GM12878 (cell line): ENCODE data around the gene UNC80. TPM values are rescaled to one million over a fixed set of nuclear protein-coding genes. Genes with fewer than 3 reads are reported as not detected.

Experiments
- ATAC-seq: fragments of 200-7000 bp; cut with Tn5 transposase; 3 replicates; pipeline ENCODE4 v1.9.1; 2020; ENCODE audit warnings: mild to moderate bottlenecking, moderate library complexity
- BruUV-seq: library from RNA; stranded (reverse); fragments of 400-500 nt; replicated peaks from 2 replicates; lab custom pipeline; 2021; lab: Mats Ljungman, UMichigan
- CTCF ChIA-PET: fragments of 300-600 bp; sonication (Branson Sonifier 250); formaldehyde crosslinking; extraction: SDS; loops from one replicate; lab custom pipeline; 2021; ENCODE audit warnings: inconsistent platforms; lab: Yijun Ruan, JAX
- POLR2A ChIA-PET: fragments of 350-600 bp; formaldehyde crosslinking; extraction: SDS; loops from one replicate; lab custom pipeline; 2021; ENCODE audit warnings: inconsistent platforms; lab: Charles Lee
- RAD21 ChIA-PET: fragments of 300-600 bp; sonication (Branson Sonifier 250); formaldehyde crosslinking; loops from one replicate; lab custom pipeline; 2023; ENCODE audit warnings: antibody characterized with exemption; ENCODE audit not compliant: unreplicated experiment; lab: Charles Lee
- SMC1A ChIA-PET: fragments of 300-600 bp; sonication (Branson Sonifier 250); formaldehyde crosslinking; loops from one replicate; lab custom pipeline; 2023; ENCODE audit not compliant: unreplicated experiment, uncharacterized antibody; lab: Charles Lee
- DNase-seq: peaks from one replicate; pipeline ENCODE4 v3.0.0-alpha.2; 2011; ENCODE audit warnings: low read depth, low spot score
- FAIRE-seq: peaks from 3 replicates; lab custom pipeline; 2011; peaks lifted over from hg19 to GRCh38; lab: Jason Lieb, UNC
- H2AFZ ChIP-seq: 2 replicates; pipeline ENCODE4 v1.6.0; 2011; ENCODE audit warnings: low read depth, low read length, control low read depth; ENCODE audit not compliant: control insufficient read depth
- H3K27ac ChIP-seq: 2 replicates; pipeline ENCODE4 v1.5.1; 2011; ENCODE audit warnings: control low read depth; ENCODE audit not compliant: control insufficient read depth, insufficient read depth
- H3K27me3 ChIP-seq, 2 experiments: replicated peaks in 1 of 2; 2 replicates each; pipeline versions ENCODE4 v1.6.0 to v1.6.1; 2011; ENCODE audit warnings: low read length in 1 of 2; ENCODE audit not compliant: control insufficient read depth in 2 of 2, insufficient read depth in 2 of 2
- H3K36me3 ChIP-seq, 2 experiments: 2 replicates each; pipeline ENCODE4 v1.5.1; 2011; ENCODE audit warnings: low read length in 1 of 2; ENCODE audit not compliant: control insufficient read depth in 2 of 2, insufficient read depth in 2 of 2
- H3K4me1 ChIP-seq: 2 replicates; pipeline ENCODE4 v1.6.1; 2011; ENCODE audit warnings: mild to moderate bottlenecking, low read length, moderate library complexity, mixed read lengths; ENCODE audit not compliant: control insufficient read depth, insufficient read depth
- H3K4me2 ChIP-seq: 2 replicates; pipeline ENCODE4 v1.6.0; 2011; ENCODE audit warnings: control low read depth; ENCODE audit not compliant: control insufficient read depth, insufficient read depth
- H3K4me3 ChIP-seq: fragments of 200-600 bp; sonication (generic); 2 replicates; pipeline ENCODE4 v1.5.1; 2016
- H3K79me2 ChIP-seq: 2 replicates; pipeline ENCODE4 v1.6.0; 2011; ENCODE audit warnings: low read length; ENCODE audit not compliant: control insufficient read depth, insufficient read depth
- H3K9ac ChIP-seq: 2 replicates; pipeline ENCODE4 v1.8.0; 2011; ENCODE audit warnings: low read length, control low read depth, mixed read lengths; ENCODE audit not compliant: control insufficient read depth, insufficient read depth
- H3K9me3 ChIP-seq: replicated peaks from 3 replicates; pipeline ENCODE4 v1.5.1; 2011; ENCODE audit warnings: mild to moderate bottlenecking, low read length; ENCODE audit not compliant: control insufficient read depth, insufficient read depth
- H4K20me1 ChIP-seq: 2 replicates; pipeline ENCODE4 v1.6.0; 2011; ENCODE audit not compliant: control insufficient read depth, insufficient read depth
- CHD2 ChIP-seq: IDR thresholded peaks from 2 replicates; pipeline ENCODE4 v1.6.1; 2011; ENCODE audit warnings: low read depth, low read length, improper control_type of control experiment, borderline replicate concordance
- CHD4 ChIP-seq: fragments of 200-600 bp; sonication (generic); IDR thresholded peaks from 2 replicates; pipeline ENCODE4 v1.6.1; 2016; ENCODE audit warnings: mild to moderate bottlenecking
- CREM ChIP-seq: IDR thresholded peaks from 2 replicates; pipeline ENCODE4 v1.6.1; 2014; ENCODE audit warnings: antibody characterized with exemption, low read depth
- CUX1 ChIP-seq: IDR thresholded peaks from 2 replicates; pipeline ENCODE4 v1.6.1; 2012; ENCODE audit warnings: improper control_type of control experiment, low read depth, low read length; ENCODE audit not compliant: insufficient replicate concordance
- ETV6 ChIP-seq, 2 experiments: fragments of 450-650 bp in 1 of 2; IDR thresholded peaks in 1 of 2; conservative IDR thresholded peaks in 1 of 2; 2 replicates each; pipeline ENCODE4 v1.6.1; 2014; ENCODE audit warnings: antibody characterized with exemption in 1 of 2, borderline replicate concordance in 1 of 2, low read depth in 1 of 2, mild to moderate bottlenecking in 1 of 2, moderate library complexity in 1 of 2
- KAT2A ChIP-seq: conservative IDR thresholded peaks from 2 replicates; pipeline ENCODE4 v1.6.1; 2011; ENCODE audit warnings: low read depth, low read length; ENCODE audit not compliant: control insufficient read depth
- MYC ChIP-seq: IDR thresholded peaks from 2 replicates; pipeline ENCODE4 v1.6.1; 2011; ENCODE audit warnings: mild to moderate bottlenecking, low read length, moderate library complexity, inconsistent platforms; ENCODE audit not compliant: insufficient read depth, insufficient replicate concordance, insufficient read length, severe bottlenecking
- NR2C1 ChIP-seq: fragments of 450-650 bp; IDR thresholded peaks from 2 replicates; pipeline ENCODE4 v1.6.1; 2017; ENCODE audit warnings: antibody characterized with exemption, mild to moderate bottlenecking, moderate library complexity
- NR2C2 ChIP-seq: IDR thresholded peaks from 2 replicates; pipeline ENCODE4 v1.6.1; 2011; ENCODE audit warnings: borderline replicate concordance, low read depth; ENCODE audit not compliant: control insufficient read depth, insufficient read length
- PAX5 ChIP-seq: IDR thresholded peaks from 2 replicates; pipeline ENCODE4 v1.6.1; 2011; ENCODE audit warnings: low read depth, low read length, borderline replicate concordance
- RBBP5 ChIP-seq: fragments of 200-600 bp; sonication (generic); conservative IDR thresholded peaks from 2 replicates; pipeline ENCODE4 v1.6.1; 2016
- SMAD5 ChIP-seq: IDR thresholded peaks from 2 replicates; pipeline ENCODE4 v1.6.1; 2016; ENCODE audit warnings: antibody characterized with exemption, low read depth
- SUPT20H ChIP-seq: IDR thresholded peaks from 2 replicates; pipeline ENCODE4 v1.6.1; 2011; ENCODE audit warnings: low read depth, mild to moderate bottlenecking, low read length, moderate library complexity, borderline replicate concordance; ENCODE audit not compliant: control insufficient read depth
- TCF7 ChIP-seq: IDR thresholded peaks from 2 replicates; pipeline ENCODE4 v1.6.1; 2014; ENCODE audit warnings: antibody characterized with exemption, borderline replicate concordance
- WRNIP1 ChIP-seq: IDR thresholded peaks from 2 replicates; pipeline ENCODE4 v1.6.1; 2011; ENCODE audit warnings: low read depth, low read length, improper control_type of control experiment, borderline replicate concordance
- ZBED1 ChIP-seq: IDR thresholded peaks from 2 replicates; pipeline ENCODE4 v1.6.1; 2016; ENCODE audit warnings: borderline replicate concordance
- ZBTB11 ChIP-seq: fragments of 450-650 bp; formaldehyde crosslinking; IDR thresholded peaks from 2 replicates; pipeline ENCODE4 v1.5.0; 2022; ENCODE audit warnings: mild to moderate bottlenecking, missing genetic modification characterization
- in situ Hi-C: fragments of 300-500 bp; cut with MboI; formaldehyde crosslinking; loops from 9 replicates; pipeline ENCODE4 v1.14.3; 2018; ENCODE audit warnings: mixed read lengths
- intact Hi-C: fragments of 100-400 bp; cut with micrococcal nuclease; formaldehyde crosslinking; loops from one replicate; pipeline ENCODE4 v1.14.2; 2022; ENCODE audit not compliant: unreplicated experiment
- polyA plus RNA-seq, 11 experiments: library from polyadenylated mRNA; depleted of rRNA in 4 of 11; unstranded in 6 of 11; stranded (reverse) in 5 of 11; fragments of >200 nt; fragmentation: Nextera tagmentation in 4 of 11; fragmentation: Illumina TruSeq in 1 of 11; extraction: Ambion mirVana in 4 of 11; extraction: Trizol in 1 of 11; gene quantifications; 1 replicate in 1 of 11; 2 replicates in 10 of 11; pipeline versions ENCODE4 v1.2.1 to v1.2.3, GENCODE V29; 2011 to 2016; ENCODE audit warnings: inconsistent platforms in 2 of 11, missing spikeins in 2 of 11, low read depth in 1 of 11
- total RNA-seq, 4 experiments: library from RNA; depleted of rRNA in 3 of 4; stranded (reverse); fragments of >200 nt in 3 of 4; fragmentation: Illumina TruSeq in 1 of 4; extraction: Trizol in 1 of 4; gene quantifications; 2 replicates each; pipeline versions ENCODE4 v1.2.1 to v1.2.3, GENCODE V29; 2013 to 2021

The UNC80 gene
- total and polyA plus RNA-seq, 10 of the 15 experiments (the other 5 are each of a cell fraction or from before 2014, with no cell fraction given): not detected

GRCh38 chr2:209757163-209757562, 14.5 kb upstream of the UNC80 start:
- DNase-seq: no peak
- no peaks in the 10 kb centered on the region for H3K4me1 ChIP-seq
- H3K27me3 ChIP-seq: no peaks in the 10 kb centered on the region; a peak in 1 of 4 replicates
- in situ Hi-C loops: no loop called here
- H3K36me3 ChIP-seq: no peaks in the 10 kb centered on the region
- TF ChIP-seq ETV6 (conservative IDR thresholded peaks at IDR 0.05 in 1 of 2, IDR thresholded peaks at IDR 0.05 in 1 of 2; ENCODE audit: borderline replicate concordance in 1 of 2, low read depth in 1 of 2): no peak
- no peak for TF ChIP-seq NR2C2
- TF ChIP-seq ZBTB11 (CRISPR knock-in tag): no peak
- TF ChIP-seq CHD2: no peak
- TF ChIP-seq NR2C1: no peak
- no peak for TF ChIP-seq CUX1
- TF ChIP-seq KAT2A: no peak
- no peak for TF ChIP-seq WRNIP1
- no peak for TF ChIP-seq TCF7
- no peak for TF ChIP-seq CHD4
- no peak for TF ChIP-seq MYC
- no peak for TF ChIP-seq RBBP5
- TF ChIP-seq ZBED1: no peak
- TF ChIP-seq SMAD5: no peak
- TF ChIP-seq PAX5: no peak
- TF ChIP-seq CREM: no peak
- no peak for TF ChIP-seq SUPT20H
- CTCF ChIA-PET: no interaction called here
- RAD21 ChIA-PET: interaction anchor here (0.6 kb wide), 1 partner anchor 176 kb away, joined by 3 read pairs; no protein-coding TSS in a partner anchor
- no peak overlapping the region for H3K4me2 ChIP-seq
- POLR2A ChIA-PET: no interaction called here
- no peak overlapping the region for H3K4me3 ChIP-seq
- no peak for ATAC-seq
- no peak overlapping the region for H3K27ac ChIP-seq
- H3K9me3 ChIP-seq: no peaks in the 10 kb centered on the region
- no TSS peak for BruUV-seq
- no peaks in the 10 kb centered on the region for H4K20me1 ChIP-seq
- H3K79me2 ChIP-seq: no peaks in the 10 kb centered on the region
- intact Hi-C loops: no loop called here
- H2AFZ ChIP-seq: no peak overlapping the region
- H3K9ac ChIP-seq: no peak overlapping the region
- SMC1A ChIA-PET: no interaction called here
- FAIRE-seq: no peak
